OCI-LY1 (cell line): ENCODE results near the gene BACH1.

Experiments used
- H2AFZ ChIP-seq: fragments of 200-600 bp; sonication (generic), shearing (Covaris generic); 2 replicates; pipeline ENCODE4 v1.6.0; 2014; ENCODE audit warnings: antibody characterized with exemption, mild to moderate bottlenecking, low read length
- H3F3A ChIP-seq: fragments of 200-600 bp; sonication (generic), shearing (Covaris generic); 2 replicates; pipeline ENCODE4 v1.6.0; 2014; ENCODE audit warnings: mild to moderate bottlenecking, antibody characterized with exemption, low read length, moderate library complexity; ENCODE audit not compliant: insufficient read depth
- H3K27ac ChIP-seq: fragments of 200-600 bp; sonication (generic); 2 replicates; pipeline ENCODE4 v1.5.1; 2014; ENCODE audit warnings: low read length, mixed run types, mild to moderate bottlenecking, low read depth; ENCODE audit not compliant: poor library complexity, severe bottlenecking
- H3K27me3 ChIP-seq: fragments of 200-600 bp; sonication (generic); 2 replicates; pipeline ENCODE4 v1.6.0; 2014; ENCODE audit warnings: antibody characterized with exemption, mild to moderate bottlenecking, low read length, moderate library complexity; ENCODE audit not compliant: insufficient read depth
- H3K36me3 ChIP-seq: fragments of 200-600 bp; sonication (generic); 2 replicates; pipeline ENCODE4 v1.6.1; 2014; ENCODE audit warnings: mild to moderate bottlenecking, antibody characterized with exemption, low read length, moderate library complexity, mixed read lengths; ENCODE audit not compliant: insufficient read depth
- H3K4me1 ChIP-seq: fragments of 200-600 bp; sonication (generic); 2 replicates; pipeline ENCODE4 v1.5.1; 2014; ENCODE audit warnings: mild to moderate bottlenecking, low read length, moderate library complexity; ENCODE audit not compliant: insufficient read depth, severe bottlenecking
- H3K4me2 ChIP-seq: fragments of 200-600 bp; sonication (generic), shearing (Covaris generic); 2 replicates; pipeline ENCODE4 v1.6.1; 2014; ENCODE audit warnings: low read length
- H3K4me3 ChIP-seq: fragments of 200-600 bp; sonication (generic); 2 replicates; pipeline ENCODE4 v1.5.1; 2014; ENCODE audit warnings: low read length, low read depth, mild to moderate bottlenecking, mixed read lengths; ENCODE audit not compliant: poor library complexity, severe bottlenecking
- H3K79me2 ChIP-seq: fragments of 200-600 bp; shearing (Covaris generic); 2 replicates; pipeline ENCODE4 v1.6.1; 2016; ENCODE audit warnings: mixed run types, low read length, mixed read lengths; ENCODE audit not compliant: insufficient read depth
- H3K9ac ChIP-seq: fragments of 200-600 bp; sonication (generic), shearing (Covaris generic); 2 replicates; pipeline ENCODE4 v1.6.1; 2014; ENCODE audit warnings: mild to moderate bottlenecking, low read length, mixed read lengths
- H3K9me2 ChIP-seq: fragments of 200-600 bp; sonication (generic), shearing (Covaris generic); 2 replicates; pipeline ENCODE4 v1.6.1; 2014; ENCODE audit warnings: low read depth, mild to moderate bottlenecking, low read length, mixed read lengths
- H3K9me3 ChIP-seq: fragments of 200-600 bp; shearing (Covaris generic); 2 replicates; pipeline ENCODE4 v1.6.1; 2014; ENCODE audit warnings: low read length, mixed read lengths
- H4K20me1 ChIP-seq: fragments of 200-600 bp; sonication (generic), shearing (Covaris generic); 2 replicates; pipeline ENCODE4 v1.6.0; 2016; ENCODE audit warnings: mild to moderate bottlenecking, low read length; ENCODE audit not compliant: insufficient read depth
- EZH2 ChIP-seq: fragments of 200-600 bp; sonication (generic), shearing (Covaris generic); IDR thresholded peaks from 2 replicates; pipeline ENCODE4 v1.8.0; 2017; ENCODE audit warnings: borderline replicate concordance, mixed run types, mild to moderate bottlenecking, antibody characterized with exemption, low read length, moderate library complexity, mixed read lengths
- TF ChIP-seq, protein P1 (sequence below): fragments of 200-600 bp; sonication (generic), shearing (Covaris generic); IDR thresholded peaks from 2 replicates; pipeline ENCODE4 v1.5.1; 2017; ENCODE audit warnings: mild to moderate bottlenecking, antibody characterized with exemption, low read length, moderate library complexity, mixed read lengths

BACH1 gene

GRCh38 chr21:29378832-29379231 is 80.1 kb downstream of the BACH1 start:
- no peaks in the 10 kb centered on the region for H3K9me3 ChIP-seq
- H4K20me1 ChIP-seq = no peaks in the 10 kb centered on the region
- no peaks in the 10 kb centered on the region for H3K36me3 ChIP-seq
- no peaks in the 10 kb centered on the region for H3K27me3 ChIP-seq
- no peaks in the 10 kb centered on the region for H3K4me1 ChIP-seq
- no peak overlapping the region for H3K4me2 ChIP-seq
- H3K9ac ChIP-seq = no peak overlapping the region
- no peaks in the 10 kb centered on the region for H3F3A ChIP-seq
- H2AFZ ChIP-seq = no peak overlapping the region
- no peak overlapping the region for H3K4me3 ChIP-seq
- TF ChIP-seq, protein P1, sequence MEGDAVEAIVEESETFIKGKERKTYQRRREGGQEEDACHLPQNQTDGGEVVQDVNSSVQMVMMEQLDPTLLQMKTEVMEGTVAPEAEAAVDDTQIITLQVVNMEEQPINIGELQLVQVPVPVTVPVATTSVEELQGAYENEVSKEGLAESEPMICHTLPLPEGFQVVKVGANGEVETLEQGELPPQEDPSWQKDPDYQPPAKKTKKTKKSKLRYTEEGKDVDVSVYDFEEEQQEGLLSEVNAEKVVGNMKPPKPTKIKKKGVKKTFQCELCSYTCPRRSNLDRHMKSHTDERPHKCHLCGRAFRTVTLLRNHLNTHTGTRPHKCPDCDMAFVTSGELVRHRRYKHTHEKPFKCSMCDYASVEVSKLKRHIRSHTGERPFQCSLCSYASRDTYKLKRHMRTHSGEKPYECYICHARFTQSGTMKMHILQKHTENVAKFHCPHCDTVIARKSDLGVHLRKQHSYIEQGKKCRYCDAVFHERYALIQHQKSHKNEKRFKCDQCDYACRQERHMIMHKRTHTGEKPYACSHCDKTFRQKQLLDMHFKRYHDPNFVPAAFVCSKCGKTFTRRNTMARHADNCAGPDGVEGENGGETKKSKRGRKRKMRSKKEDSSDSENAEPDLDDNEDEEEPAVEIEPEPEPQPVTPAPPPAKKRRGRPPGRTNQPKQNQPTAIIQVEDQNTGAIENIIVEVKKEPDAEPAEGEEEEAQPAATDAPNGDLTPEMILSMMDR = no peak
- no peak for TF ChIP-seq EZH2
- no peaks in the 10 kb centered on the region for H3K9me2 ChIP-seq
- no peak overlapping the region for H3K27ac ChIP-seq
- H3K79me2 ChIP-seq = no peaks in the 10 kb centered on the region

- Histone ChIP-seq H2AFZ (no peak overlapping the region), H3K27ac (no peak overlapping the region), H3K4me2 (no peak overlapping the region), H3K9ac (no peak overlapping the region), H3K79me2 (no peaks in the 10 kb centered on the region), H3K9me3 (no peaks in the 10 kb centered on the region), H3K27me3 (no peaks in the 10 kb centered on the region), H3K9me2 (no peaks in the 10 kb centered on the region), H3K4me1 (no peaks in the 10 kb centered on the region), H3F3A (no peaks in the 10 kb centered on the region), H3K36me3 (no peaks in the 10 kb centered on the region), H4K20me1 (no peaks in the 10 kb centered on the region), H3K4me3 (no peak overlapping the region)
- TF ChIP-seq, protein P1 = no peak
- no peak for TF ChIP-seq EZH2
These were observed 80.9 kb downstream of the BACH1 start for GRCh38 chr21:29379517-29380054.

GRCh38 chr21:29382030-29382654 is 83.4 kb downstream of the BACH1 start:
- Histone ChIP-seq H3K27me3 (no peaks in the 10 kb centered on the region), H3K9me3 (no peaks in the 10 kb centered on the region), H3K9me2 (no peaks in the 10 kb centered on the region), H3K9ac (no peak overlapping the region), H3K4me3 (no peak overlapping the region), H3K79me2 (no peaks in the 10 kb centered on the region), H3K4me2 (no peak overlapping the region), H2AFZ (no peak overlapping the region), H3K36me3 (no peaks in the 10 kb centered on the region), H3K27ac (no peak overlapping the region), H3K4me1 (no peaks in the 10 kb centered on the region), H4K20me1 (no peaks in the 10 kb centered on the region), H3F3A (no peaks in the 10 kb centered on the region)
- TF ChIP-seq, protein P1 = no peak
- TF ChIP-seq EZH2 = no peak
